NCI-H524 (cell line): ENCODE results near the gene CENPO.

Experiments
- DNase-seq, 2 experiments: peaks; one replicate each; lab custom pipeline; 2025; lab: John Stamatoyannopoulos, UW

The CENPO gene

DNA sequence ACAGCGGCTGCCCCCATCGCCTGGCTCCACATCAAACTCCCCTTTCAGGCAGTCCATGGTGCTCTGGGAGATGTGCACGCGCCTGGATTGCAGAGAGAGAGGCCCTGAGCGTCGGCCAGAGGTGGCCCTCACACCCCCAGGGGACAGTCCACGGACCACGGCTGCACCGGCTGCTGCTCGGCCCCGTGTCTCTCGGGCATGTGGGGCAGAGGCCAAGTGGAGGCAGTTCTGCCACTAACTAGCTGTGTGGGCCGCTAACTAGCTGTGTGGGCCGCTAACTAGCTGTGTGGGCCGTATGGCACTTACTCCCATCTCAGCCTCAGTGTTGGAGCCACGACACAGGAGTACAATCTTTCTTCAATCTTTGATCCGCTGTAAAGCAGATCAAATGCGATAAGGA lies 45.3 kb downstream of the CENPO start:
- no peak for DNase-seq

DNA sequence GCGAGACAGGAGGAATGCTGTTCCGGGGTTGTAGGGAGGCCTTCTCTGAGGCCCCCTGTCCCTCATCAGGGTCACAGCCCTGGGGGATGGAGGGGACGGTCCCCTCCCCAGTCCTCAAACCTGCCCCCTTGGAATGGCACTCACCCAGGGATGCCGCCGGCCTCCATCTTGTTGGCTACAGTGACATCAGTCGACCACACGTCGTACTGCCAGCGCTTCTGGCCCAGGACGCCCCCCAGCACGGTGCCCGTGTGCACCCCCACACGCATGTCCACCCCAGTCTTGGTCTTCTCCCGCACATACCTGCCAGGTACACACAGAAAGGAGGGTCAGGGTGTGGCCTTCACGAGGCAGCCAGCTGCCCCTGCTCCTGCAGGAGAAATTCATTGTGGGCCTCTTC lies 46.5 kb downstream of the CENPO start:
- no peak for DNase-seq

DNA sequence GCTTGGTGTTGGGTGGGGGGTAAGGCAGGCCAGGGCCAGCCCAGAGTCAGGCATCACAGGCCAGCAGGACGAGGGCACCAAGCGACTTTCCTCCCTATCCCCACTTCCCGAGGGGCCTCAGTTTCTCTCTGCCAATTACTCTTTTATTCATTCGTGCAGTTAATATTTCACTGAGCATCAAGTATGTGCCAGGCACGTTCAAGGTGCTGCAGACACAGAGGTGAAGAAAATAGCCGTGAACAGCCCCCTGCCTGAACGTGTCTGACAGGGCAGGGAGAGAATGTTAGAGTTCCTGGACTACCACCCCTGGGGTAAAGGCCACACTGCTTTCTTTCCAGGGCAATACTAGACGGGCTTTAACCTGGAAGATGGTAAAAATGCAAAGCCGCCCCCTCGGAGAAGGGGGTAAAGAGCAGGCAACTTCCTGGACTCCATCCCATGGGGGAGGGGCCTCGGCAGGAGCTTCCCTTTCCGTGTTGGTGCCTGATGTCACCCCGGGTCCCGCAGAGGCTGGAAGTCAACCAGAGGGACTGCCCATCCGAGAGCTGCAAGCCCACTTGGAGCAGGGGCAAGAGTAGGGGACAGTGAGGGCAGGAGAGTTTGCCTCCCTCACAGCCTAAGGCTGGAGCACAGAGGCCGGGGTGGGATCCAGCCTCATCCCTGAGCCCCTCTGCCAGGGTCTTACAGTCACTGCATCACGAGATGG lies 47.1 kb downstream of the CENPO start:
- DNase-seq = no peak

DNA sequence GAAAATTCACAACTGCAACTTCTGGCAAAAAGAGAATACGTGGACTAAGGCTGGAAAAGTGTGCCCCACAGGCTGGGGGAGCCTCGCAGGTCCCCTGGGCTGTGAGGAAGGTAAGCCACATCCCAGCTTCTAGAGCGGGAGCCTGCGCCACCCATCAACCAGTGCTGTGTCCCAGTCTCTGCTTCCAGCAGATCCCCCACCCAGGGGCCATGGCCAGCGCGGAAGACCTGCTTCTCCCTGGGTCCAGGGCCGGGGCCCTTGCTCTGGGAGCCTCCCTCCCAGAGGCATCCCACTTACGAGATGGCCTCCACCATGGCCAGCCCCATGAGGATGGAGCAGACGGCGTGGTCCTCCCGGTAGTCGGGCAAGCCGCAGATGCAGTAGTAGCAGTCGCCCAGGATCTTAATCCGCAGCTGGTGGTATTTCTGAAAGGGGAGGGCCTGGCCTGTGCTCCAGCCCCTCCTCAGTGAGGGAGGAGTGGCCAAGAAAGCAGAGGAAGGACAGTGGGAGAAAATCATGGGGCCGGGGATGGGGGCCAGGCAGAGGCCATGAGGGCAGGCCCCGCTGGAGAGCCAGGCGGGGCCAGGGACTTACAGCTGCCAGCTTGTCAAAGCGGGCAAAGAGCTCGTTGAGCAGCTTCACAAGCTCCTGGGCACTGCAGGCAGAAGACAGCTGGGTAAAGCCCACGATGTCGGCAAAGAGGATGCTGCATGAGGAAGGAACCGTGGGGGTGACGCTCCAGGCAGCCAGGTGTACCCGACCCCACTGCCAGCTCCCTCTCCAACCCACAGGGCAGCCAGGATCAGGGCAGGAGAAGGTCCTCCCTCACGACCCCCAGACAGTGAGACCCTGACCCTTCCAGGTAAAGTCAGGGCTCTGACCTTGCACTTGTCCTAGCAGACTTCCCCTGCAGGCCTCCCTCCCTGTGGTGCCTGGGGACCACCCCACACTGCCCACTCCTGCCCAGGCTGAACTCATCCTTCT lies 48.0 kb downstream of the CENPO start:
- DNase-seq = peak in 1 of 2 experiments; percentile 21

DNA sequence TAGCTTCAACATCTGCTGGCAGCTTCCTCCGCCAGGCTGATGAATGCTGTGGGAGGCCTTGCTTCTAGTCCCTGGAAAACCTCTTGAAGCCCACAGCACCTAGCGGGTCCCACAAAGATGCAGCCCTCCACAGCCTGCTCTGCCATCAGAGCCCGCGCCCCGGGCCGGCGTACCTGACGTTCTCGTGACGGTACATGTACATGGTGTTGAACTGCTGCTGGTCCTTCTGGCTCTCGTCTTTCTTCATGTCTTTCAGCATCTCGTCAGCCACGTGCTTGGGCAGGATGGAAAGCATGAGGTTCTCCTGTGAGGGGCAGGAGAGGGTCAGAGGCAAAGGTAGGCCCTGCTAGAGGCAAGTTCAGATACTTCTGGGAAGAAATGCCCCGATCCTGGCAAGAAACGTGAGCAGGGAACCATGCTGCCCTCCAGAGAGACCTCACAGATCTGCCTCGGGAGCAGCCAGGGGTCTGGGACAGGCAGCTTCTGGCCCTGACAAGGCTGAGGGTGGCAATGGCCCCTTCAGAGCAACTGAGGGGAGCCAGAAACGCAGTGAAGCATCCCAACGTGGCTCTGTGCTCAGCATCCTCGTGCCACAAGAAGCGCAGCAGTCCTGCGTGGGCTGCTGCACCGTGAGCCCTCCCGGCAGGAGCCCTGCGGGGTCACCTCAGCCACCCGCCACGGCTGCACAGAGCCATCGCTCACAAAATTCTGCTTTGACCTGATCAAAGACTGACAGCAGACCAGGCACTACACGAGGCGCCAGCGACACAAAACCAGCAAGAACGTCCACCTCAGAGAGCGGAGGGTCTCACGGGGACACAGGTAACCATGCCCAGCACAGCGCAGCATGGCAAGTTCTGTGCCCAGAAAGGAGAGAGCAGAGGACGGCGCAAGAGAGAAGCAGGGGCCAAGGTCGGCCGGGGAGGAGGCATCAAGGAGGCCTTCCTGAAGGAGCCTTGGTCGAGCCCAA lies 49.1 kb downstream of the CENPO start:
- no peak for DNase-seq

DNA sequence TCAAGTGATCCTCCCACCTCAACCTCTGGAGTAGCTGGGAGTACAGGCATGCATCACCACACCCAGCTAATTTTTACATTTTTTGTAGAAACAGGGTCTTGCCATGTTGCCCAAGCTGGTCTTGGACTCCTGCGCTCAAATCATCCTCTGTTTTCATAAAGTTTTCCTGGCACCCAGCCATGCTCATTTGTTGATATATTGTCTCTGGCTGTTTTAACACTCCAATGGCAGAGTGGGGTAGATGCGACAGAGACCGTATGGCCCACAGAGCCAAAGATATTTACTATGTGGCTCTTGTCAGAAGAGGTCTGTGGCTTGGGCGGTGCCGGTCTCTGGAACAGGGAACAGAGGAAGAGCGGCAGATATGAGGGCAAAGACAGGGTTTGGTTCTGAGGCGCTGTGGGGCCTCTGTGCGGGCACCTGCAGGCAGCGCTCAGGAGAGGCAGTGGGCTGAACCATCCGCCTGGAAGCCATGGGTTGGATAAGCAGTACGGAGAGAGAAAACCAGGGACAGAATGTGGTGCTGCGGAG lies 50.2 kb downstream of the CENPO start:
- no peak for DNase-seq

DNA sequence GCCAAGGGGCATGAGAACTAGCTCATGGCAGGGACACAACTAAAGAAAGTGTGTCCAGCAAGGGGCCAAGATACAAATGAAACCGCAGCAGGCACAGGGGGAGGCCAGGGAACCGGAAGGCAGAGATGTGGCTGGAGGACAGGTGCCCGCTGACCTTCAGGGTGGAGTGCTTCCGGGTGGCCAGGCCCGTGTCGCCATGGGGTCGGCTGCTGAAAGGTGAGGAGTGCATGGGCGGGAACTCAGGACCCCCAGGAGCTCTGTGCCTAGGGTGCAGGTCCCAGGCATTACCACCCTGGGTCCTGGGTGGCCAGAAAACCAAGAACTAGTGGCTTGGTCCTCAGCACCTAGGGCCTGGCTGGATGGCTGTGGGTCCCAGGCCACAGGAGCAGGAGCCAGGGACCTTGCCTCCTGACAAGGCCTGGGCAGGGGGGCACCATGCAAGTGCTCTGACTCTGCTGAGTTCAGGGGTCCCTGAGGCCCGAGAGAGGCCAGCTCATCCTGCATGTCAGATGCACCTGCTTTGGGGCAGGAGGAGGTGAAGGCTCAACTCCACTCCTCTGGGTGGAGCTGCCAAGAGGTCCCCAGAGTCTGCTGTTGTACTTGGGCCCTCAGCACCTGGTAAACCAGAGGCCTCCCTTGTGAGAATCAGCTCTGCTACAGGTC lies 50.9 kb downstream of the CENPO start:
- no peak for DNase-seq

DNA sequence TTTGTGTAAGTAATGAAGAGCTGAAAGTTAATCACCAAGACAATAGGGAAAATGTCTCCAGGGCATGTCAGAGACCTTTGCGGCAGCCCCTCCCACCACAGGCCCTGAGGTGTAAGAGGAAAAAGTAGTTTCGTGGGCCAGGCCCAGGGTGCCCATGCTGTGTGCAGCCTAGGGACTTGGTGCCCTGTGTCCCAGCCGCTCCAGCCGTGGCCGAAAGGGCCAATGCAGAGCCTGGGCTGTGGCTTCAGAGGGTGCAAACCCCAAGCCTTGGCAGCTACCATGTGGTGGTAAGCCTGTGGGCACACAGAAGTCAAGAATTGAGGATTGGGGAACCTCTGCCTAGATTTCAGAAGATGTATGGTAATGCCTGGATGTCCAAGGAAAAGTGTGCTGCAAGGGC lies 52.5 kb downstream of the CENPO start:
- DNase-seq = no peak

DNA sequence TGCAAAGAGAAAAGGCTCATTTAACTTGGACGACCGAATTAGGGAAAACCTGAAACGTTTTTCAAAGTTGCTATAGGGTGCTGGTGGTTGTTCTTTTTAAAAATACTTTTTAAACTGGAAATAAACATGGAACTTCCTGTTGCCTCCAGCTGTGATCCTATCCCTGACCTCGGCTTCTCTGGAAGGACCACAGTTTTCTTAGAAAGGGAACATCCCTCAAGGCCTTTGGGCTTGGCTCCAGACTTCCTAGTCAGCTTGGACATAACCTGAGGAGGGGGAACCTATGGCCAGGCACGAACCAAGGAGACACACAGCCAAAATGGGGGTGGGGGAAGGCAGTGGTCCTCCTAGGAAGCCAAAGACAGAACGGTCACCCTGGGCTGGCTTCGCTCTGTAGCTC lies 57.7 kb downstream of the CENPO start:
- no peak for DNase-seq

DNA sequence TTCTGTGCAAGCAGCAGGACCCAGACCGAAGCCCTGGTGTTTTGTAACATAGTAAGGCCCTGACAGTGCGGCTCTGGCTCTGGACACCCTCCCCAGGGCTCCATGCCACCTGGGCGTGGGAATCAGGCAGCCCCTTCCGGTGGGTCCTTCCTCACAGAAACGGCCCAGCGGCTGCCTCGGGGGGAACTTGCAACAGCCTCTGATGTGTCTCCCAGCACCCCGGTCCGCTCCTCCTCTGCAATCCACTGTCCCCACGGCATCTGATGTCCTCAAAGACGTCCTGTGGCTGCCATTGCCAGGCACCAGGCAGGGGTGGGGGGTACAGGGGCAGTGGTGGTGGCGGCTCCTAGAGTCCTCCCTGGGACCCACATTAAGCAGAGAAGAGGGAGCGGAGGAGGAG lies 58.8 kb downstream of the CENPO start:
- DNase-seq = no peak

DNA sequence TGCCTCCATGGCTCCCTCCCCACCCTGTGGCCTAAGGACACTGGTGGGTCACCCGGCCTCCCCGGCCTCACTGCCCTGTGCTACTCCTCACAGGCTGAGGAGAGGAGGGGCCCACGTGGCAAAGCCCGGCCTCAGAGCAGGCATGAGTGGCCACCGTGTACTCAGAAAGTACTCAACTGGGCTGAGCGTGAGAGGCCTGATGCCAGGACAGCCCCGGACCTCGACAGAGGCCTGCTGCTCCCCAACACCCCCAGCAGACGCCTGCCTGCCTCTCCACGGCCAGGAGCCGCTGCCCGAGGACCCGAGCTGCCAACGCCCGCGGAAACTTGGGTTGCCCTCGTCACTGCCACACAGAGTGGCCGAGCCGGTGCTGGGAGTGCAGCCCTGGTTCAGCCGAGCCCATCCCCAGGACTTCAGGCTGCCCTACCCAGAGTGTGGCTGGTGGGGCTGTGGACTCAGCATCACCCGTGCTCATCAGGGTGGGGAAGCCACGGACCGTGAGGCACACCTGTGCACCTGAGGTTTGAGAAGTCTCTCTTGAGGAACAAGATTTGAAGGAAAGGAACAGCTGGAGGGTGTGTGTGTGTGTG lies 59.3 kb downstream of the CENPO start:
- no peak for DNase-seq

DNA sequence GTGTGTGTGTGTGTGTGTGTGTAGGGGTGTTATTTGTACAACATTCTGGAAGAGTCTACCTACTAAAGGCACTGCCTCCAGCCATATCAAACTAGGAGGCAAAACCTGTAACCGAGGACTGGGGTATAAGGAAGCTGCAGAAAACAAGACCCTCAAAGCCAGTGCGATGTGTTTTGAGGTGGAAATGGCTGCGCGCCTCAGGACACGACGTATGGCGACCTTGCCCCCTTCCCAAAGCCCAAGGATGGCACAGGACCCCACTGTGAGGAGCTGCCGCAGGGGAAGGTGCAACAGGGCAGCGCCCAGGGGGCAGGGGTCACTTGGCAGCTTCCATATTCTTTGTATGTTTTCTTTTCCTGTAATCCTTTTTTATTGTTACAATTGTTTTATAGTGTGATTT lies 59.8 kb downstream of the CENPO start:
- DNase-seq = no peak

DNA sequence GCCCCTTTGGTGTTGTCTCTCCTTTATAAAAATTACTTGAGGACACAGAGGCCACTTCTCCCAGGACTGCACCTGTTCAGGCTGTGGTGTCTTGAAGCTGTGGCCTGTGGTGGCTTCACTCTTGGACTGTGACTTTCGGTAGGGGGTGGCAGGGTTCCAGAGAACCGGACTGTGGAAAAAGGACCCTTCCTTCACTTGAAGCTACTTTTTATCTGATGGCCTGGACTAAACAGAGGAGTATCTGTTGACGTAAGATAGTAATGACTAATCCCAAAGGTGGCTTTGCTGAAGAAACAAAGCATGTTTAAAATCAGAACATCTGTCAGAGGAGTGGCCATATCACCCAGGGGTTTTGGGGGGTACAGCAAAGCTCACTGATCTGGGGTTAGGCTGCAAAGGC lies 60.8 kb downstream of the CENPO start:
- DNase-seq = no peak

DNA sequence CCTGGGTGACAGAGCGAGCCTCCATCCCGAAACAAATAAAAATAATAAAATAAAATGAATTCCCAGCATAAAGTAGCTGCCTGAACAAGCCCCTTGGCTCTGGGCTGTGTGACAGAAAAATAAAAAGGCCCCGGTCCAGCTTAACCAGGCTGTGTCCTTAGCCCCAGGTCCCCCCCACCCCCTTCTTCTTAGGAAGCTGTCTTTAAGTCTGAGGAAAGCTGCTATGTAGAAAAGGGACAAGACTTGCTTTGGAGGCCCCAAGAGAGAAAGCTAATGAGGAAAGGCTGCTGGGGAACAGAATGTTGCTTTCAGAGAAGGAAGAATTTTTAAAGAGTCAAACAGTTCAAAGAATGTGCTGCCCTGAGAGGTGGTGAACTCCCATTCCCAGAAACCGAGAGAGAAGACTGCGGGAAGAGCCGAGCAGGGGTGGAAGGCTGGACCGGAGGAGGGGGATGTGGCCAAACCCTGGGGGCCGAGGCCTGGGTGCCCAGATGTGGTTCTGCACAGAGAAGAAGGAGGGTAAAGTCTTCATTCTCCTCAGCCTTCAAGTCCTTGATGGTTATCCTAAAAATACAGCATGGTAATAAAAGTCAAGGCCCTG lies 61.9 kb downstream of the CENPO start:
- no peak for DNase-seq

DNA sequence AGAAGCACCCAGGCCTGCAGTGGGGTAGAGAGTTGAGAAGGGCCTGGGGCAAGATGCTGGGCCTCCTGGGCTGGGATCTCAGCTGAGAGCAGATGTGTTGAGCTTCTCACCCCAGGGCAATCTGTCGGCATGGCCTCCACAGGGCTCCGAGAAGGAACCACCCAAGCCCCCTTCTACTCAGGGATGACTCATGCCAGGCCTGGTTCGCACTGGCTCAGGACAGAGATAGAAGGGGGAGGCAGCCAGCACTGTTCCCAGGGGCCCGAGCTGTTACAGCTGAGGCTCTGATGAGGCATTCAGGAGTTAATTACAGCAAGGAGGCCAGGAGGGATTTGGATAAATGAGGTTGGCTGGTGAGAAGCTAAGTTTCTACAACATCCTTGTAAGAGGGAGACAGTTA lies 62.5 kb downstream of the CENPO start:
- DNase-seq = no peak

DNA sequence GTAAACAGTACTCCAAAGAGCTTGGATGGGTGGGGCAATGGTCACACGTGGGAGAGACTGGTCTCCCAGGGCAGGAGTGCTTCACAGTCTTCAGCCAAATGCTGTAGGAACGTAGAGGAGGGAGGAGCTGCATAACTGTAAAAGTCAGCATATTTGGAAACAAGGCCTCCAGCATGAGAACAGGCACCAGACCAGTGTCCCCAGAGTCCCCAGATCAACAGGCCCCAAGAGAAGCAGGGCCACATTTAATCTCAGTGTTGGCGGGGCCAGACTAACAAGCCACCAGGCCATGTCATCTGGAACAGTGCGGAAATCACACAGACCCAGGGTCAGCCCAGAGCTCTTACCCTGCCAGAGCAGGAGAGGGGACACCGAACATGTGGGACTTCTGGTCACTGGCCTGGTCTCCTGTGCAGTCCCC lies 63.6 kb downstream of the CENPO start:
- no peak for DNase-seq

DNA sequence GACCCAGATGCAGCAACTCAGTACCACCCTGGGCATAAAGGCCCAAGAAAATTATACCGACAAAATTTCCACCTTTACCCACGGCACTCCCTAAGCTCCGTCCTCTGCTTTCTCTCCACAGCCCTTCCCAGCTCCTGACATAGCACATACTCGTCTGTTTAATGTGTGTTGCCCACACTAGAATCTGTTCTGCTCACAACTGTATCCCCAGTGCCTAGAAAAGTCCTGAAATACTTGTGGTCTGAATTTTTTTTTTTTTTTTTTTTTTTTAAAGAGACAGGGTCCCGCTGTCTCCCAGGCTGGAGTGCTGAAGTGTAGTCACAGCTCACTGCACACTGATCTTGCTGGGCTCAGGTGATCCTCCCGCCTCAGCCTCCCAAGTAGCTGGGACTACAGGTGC lies 64.5 kb downstream of the CENPO start:
- no peak for DNase-seq

DNA sequence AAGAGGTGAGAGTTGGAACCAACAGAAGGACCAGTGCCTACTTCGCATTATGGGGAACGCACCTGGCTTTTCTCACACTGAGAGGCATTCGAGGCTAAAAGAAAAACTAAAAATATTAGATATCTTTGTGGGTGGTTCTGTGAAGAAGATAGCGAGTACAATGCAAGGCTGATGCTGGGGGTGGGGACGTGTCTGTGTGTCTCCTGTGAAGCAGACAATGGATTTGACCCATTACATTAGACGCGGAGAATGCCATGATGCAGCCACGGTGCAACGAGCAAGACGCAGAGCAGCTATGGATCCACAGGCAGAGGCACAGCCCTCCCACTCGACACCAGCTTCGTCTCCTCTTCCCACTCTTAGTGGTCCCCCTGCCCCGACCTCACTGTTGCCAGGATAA lies 65.8 kb downstream of the CENPO start:
- no peak for DNase-seq

DNA sequence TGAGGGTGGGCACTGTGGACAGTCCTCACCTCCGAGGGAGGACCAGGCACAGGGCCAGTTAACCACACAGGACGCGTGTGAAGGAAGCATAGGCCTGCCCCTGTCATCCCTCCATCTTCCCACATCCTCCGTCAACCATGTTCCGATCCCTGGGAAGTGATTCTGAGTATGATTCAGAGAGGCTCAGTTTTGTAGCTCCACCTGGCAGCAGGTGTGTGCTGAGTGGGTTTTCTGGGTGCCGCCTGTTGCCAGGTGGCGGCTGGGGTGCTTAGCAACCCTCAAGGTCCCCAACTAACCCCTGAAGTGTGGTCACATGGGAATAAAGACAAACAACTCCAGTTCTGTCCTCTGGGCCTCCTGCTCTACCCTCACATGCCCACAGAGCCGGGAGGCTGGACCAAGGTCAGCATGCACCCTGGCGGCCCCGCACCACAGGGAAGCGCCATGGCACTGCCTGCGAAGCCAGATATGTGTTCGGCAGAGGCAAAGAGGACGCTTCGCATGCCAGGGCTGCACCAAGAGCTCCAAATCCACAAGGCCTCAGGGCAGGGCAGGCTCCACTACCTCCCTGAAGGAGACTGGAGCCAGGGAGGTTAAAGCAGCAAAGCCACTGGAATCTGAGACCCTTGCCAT lies 66.9 kb downstream of the CENPO start:
- DNase-seq = no peak

DNA sequence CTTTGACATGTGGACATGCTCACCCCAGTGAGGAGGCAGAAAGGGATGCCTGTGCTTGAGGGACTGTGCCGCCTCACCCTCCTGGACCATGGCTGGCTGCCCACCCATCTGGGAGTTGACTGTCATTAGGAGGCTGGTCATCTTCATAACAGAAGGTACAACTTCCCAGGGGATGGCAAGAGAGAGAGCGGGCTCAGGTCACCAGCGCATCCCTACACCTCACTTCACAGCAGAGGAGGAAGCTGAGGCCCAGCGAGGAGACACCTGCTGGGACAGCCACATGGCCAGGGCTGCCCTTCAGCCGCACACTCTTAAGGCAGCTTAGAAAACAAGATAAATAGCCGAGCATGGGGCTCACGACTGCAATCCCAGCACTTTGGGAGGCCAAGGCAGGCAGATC lies 67.4 kb downstream of the CENPO start:
- no peak for DNase-seq
